H9 (cell line): ENCODE data around the gene TMEM117. TPM values are rescaled to one million over a fixed set of nuclear protein-coding genes. Genes with fewer than 3 reads are reported as not detected.

ENCODE experiments used
- DNase-seq: peaks from one replicate; pipeline ENCODE4 v3.0.0-alpha.2; 2017
- H2AFZ ChIP-seq: one replicate; pipeline ENCODE4 v1.6.1; 2013; ENCODE audit warnings: mild to moderate bottlenecking, low read length, control low read depth, moderate library complexity
- H2AK5ac ChIP-seq: 2 replicates; pipeline ENCODE4 v1.6.1; 2013; ENCODE audit warnings: low read length, control low read depth, mixed read lengths; ENCODE audit not compliant: insufficient read length
- H2BK120ac ChIP-seq: one replicate; pipeline ENCODE4 v1.6.1; 2013; ENCODE audit warnings: low read depth, mild to moderate bottlenecking, low read length, control low read depth, inconsistent platforms; ENCODE audit not compliant: poor library complexity, severe bottlenecking
- H2BK12ac ChIP-seq: 2 replicates; pipeline ENCODE4 v1.6.1; 2013; ENCODE audit warnings: low read length, control low read depth, mixed read lengths, low read depth; ENCODE audit not compliant: insufficient read length
- H2BK15ac ChIP-seq: 2 replicates; pipeline ENCODE4 v1.6.1; 2013; ENCODE audit warnings: low read depth, low read length, control low read depth
- H2BK20ac ChIP-seq: one replicate; pipeline ENCODE4 v1.6.1; 2013; ENCODE audit warnings: low read depth, mild to moderate bottlenecking, low read length, control low read depth, inconsistent platforms; ENCODE audit not compliant: poor library complexity, severe bottlenecking
- H2BK5ac ChIP-seq: 2 replicates; pipeline ENCODE4 v1.6.1; 2013; ENCODE audit warnings: low read length, control low read depth, mixed read lengths; ENCODE audit not compliant: insufficient read length
- H3K14ac ChIP-seq: 2 replicates; pipeline ENCODE4 v1.6.1; 2013; ENCODE audit warnings: low read length, control low read depth; ENCODE audit not compliant: insufficient read depth
- H3K18ac ChIP-seq: 2 replicates; pipeline ENCODE4 v1.6.1; 2013; ENCODE audit warnings: low read depth, mild to moderate bottlenecking, mixed read lengths, low read length, control low read depth; ENCODE audit not compliant: insufficient read length
- H3K23ac ChIP-seq: 2 replicates; pipeline ENCODE4 v1.6.1; 2013; ENCODE audit warnings: low read length, control low read depth, mixed read lengths, low read depth; ENCODE audit not compliant: insufficient read length
- H3K23me2 ChIP-seq: 2 replicates; pipeline ENCODE4 v1.6.1; 2013; ENCODE audit warnings: low read depth, mild to moderate bottlenecking, mixed read lengths, low read length, control low read depth; ENCODE audit not compliant: insufficient read length, poor library complexity, severe bottlenecking
- H3K27ac ChIP-seq: 2 replicates; pipeline ENCODE4 v1.5.1; 2013; ENCODE audit warnings: low read length, control low read depth, mixed read lengths, low read depth; ENCODE audit not compliant: insufficient read length
- H3K27me3 ChIP-seq: 2 replicates; pipeline ENCODE4 v1.6.1; 2013; ENCODE audit warnings: low read length, control low read depth, inconsistent platforms; ENCODE audit not compliant: insufficient read depth
- H3K4ac ChIP-seq: 2 replicates; pipeline ENCODE4 v1.6.1; 2013; ENCODE audit warnings: low read depth, mild to moderate bottlenecking, control low read depth, inconsistent platforms, low read length, moderate library complexity
- H3K4me1 ChIP-seq: 2 replicates; pipeline ENCODE4 v1.6.1; 2013; ENCODE audit warnings: low read length, control low read depth, inconsistent platforms; ENCODE audit not compliant: insufficient read depth
- H3K4me2 ChIP-seq: 2 replicates; pipeline ENCODE4 v1.6.1; 2013; ENCODE audit warnings: low read length, control low read depth, mixed read lengths; ENCODE audit not compliant: insufficient read length, insufficient read depth
- H3K56ac ChIP-seq: 2 replicates; pipeline ENCODE4 v1.6.1; 2013; ENCODE audit warnings: low read depth, mild to moderate bottlenecking, mixed read lengths, low read length, control low read depth; ENCODE audit not compliant: insufficient read length
- H3K79me1 ChIP-seq: 2 replicates; pipeline ENCODE4 v1.6.1; 2013; ENCODE audit warnings: low read depth, mild to moderate bottlenecking, moderate library complexity, low read length, control low read depth, inconsistent platforms; ENCODE audit not compliant: insufficient read depth, poor library complexity, severe bottlenecking
- H3K79me2 ChIP-seq: 2 replicates; pipeline ENCODE4 v1.6.1; 2013; ENCODE audit warnings: low read length, control low read depth, inconsistent platforms; ENCODE audit not compliant: insufficient read depth
- H3K9ac ChIP-seq: 2 replicates; pipeline ENCODE4 v1.6.1; 2013; ENCODE audit warnings: low read length, control low read depth, mixed read lengths; ENCODE audit not compliant: insufficient read length; ENCODE audit errors: extremely low read depth
- H3K9me3 ChIP-seq: one replicate; pipeline ENCODE4 v1.6.1; 2013; ENCODE audit warnings: low read depth, low read length, inconsistent platforms; ENCODE audit not compliant: control insufficient read depth
- H3T11ph ChIP-seq: one replicate; pipeline ENCODE4 v1.6.1; 2013; ENCODE audit warnings: mild to moderate bottlenecking, low read length, control low read depth, inconsistent platforms
- H4K20me1 ChIP-seq: one replicate; pipeline ENCODE4 v1.6.1; 2013; ENCODE audit not compliant: control insufficient read depth, insufficient read length, insufficient read depth
- H4K5ac ChIP-seq: 2 replicates; pipeline ENCODE4 v1.6.1; 2013; ENCODE audit warnings: low read depth, mild to moderate bottlenecking, mixed read lengths, low read length, control low read depth; ENCODE audit not compliant: insufficient read length
- H4K8ac ChIP-seq: replicated peaks from 2 replicates; pipeline ENCODE4 v1.6.1; 2013; ENCODE audit warnings: low read length, control low read depth, mixed read lengths, low read depth; ENCODE audit not compliant: insufficient read length
- H4K91ac ChIP-seq: 2 replicates; pipeline ENCODE4 v1.6.1; 2013; ENCODE audit warnings: low read depth, mild to moderate bottlenecking, moderate library complexity, mixed read lengths, low read length, control low read depth; ENCODE audit not compliant: insufficient read length
- H3K27ac Mint-ChIP-seq, 3 experiments: 2 replicates in 2 of 3; 3 replicates in 1 of 3; pipeline ENCODE4 v1.8.0; 2020 to 2021; ENCODE audit warnings: mixed read lengths in 3 of 3, mild to moderate bottlenecking in 1 of 3, moderate library complexity in 1 of 3
- H3K27me3 Mint-ChIP-seq: 2 replicates; pipeline ENCODE4 v1.8.0; 2021; ENCODE audit warnings: low read depth, mild to moderate bottlenecking, moderate library complexity, mixed read lengths
- H3K36me3 Mint-ChIP-seq, 3 experiments: 2 replicates in 2 of 3; 3 replicates in 1 of 3; pipeline ENCODE4 v1.8.0; 2020 to 2021; ENCODE audit warnings: low read depth in 3 of 3, mixed read lengths in 3 of 3; ENCODE audit not compliant: insufficient read depth in 1 of 3
- H3K4me1 Mint-ChIP-seq, 2 experiments: 2 replicates each; pipeline ENCODE4 v1.8.0; 2020; ENCODE audit warnings: mixed read lengths in 2 of 2
- H3K4me3 Mint-ChIP-seq, 2 experiments: 2 replicates in 1 of 2; 3 replicates in 1 of 2; pipeline ENCODE4 v1.8.0; 2020 to 2021; ENCODE audit warnings: mild to moderate bottlenecking in 2 of 2, mixed read lengths in 2 of 2, moderate library complexity in 1 of 2
- H3K9me3 Mint-ChIP-seq, 2 experiments: 2 replicates in 1 of 2; 3 replicates in 1 of 2; pipeline ENCODE4 v1.8.0; 2020; ENCODE audit warnings: mild to moderate bottlenecking in 2 of 2, mixed read lengths in 2 of 2, moderate library complexity in 1 of 2
- CTCF ChIP-seq: fragments of 200-600 bp; sonication (generic); conservative IDR thresholded peaks from 3 replicates; pipeline ENCODE4 v1.8.0; 2021; ENCODE audit warnings: antibody characterized with exemption, mild to moderate bottlenecking
- whole genome bisulfite sequencing: extraction: QIAGEN DNeasy Blood & Tissue Kit; methylation state at CpG from one replicate; pipeline ENCODE4 v1.1.7; 2013; ENCODE audit warnings: missing lambda C conversion rate, low lambda C conversion rate, mixed read lengths; ENCODE audit not compliant: insufficient read length; ENCODE audit errors: extremely low coverage; 5-methylcytosine and 5-hydroxymethylcytosine counted together
- total RNA-seq: library from RNA; stranded (reverse); gene quantifications from 2 replicates; pipeline ENCODE4 v1.2.1, GENCODE V29; 2021

TMEM117 gene
- total RNA-seq, 1 experiment from 2014 or later, result 1.7 TPM

GRCh38 chr12:44428825-44429224, 592.9 kb downstream of the TMEM117 start:
- Histone ChIP-seq H2BK12ac (no peak overlapping the region), H3K23me2 (no peaks in the 10 kb centered on the region), H2AK5ac (no peak overlapping the region), H2BK15ac (no peak overlapping the region), H3K27me3 (no peaks in the 10 kb centered on the region), H3K14ac (no peak overlapping the region), H4K20me1 (no peaks in the 10 kb centered on the region), H4K5ac (no peak overlapping the region), H2BK120ac (no peak overlapping the region), H2BK5ac (no peak overlapping the region), H4K91ac (no peak overlapping the region), H4K8ac (no peak overlapping the region), H3K4me1 (peaks cover 8% of the 10 kb centered on the region; the same call in 1 of the 2 replicates), H3K27ac (no peak overlapping the region), H3K18ac (no peak overlapping the region), H3K56ac (no peak overlapping the region), H3K9me3 (no peaks in the 10 kb centered on the region), H2AFZ (no peak overlapping the region), H3T11ph (no peak overlapping the region), H3K23ac (no peak overlapping the region), H3K9ac (no peak overlapping the region), H3K4ac (no peak overlapping the region), H3K4me2 (peak overlapping the region; percentile 4), H2BK20ac (no peak overlapping the region), H3K79me1 (no peaks in the 10 kb centered on the region), H3K79me2 (no peaks in the 10 kb centered on the region)
- TF ChIP-seq CTCF, result no peak
- no CpG with 5 or more reads among the region's 2 CpGs for WGBS
- Mint-ChIP-seq H3K27ac (no peak overlapping the region), H3K9me3 (peaks cover 0 to 3% of the 10 kb centered on the region in 2 experiments; a peak in 2 of 5 replicates), H3K27me3 (no peaks in the 10 kb centered on the region), H3K4me3 (no peak overlapping the region), H3K36me3 (peaks cover 0 to 5% (median 4%) of the 10 kb centered on the region in 3 experiments; a peak in 2 of 7 replicates), H3K4me1 (peaks cover 0 to 2% of the 10 kb centered on the region in 2 experiments; a peak in 1 of 4 replicates)
- DNase-seq, result peak; percentile 77
